Fibroblast of skin of back (primary cell): Measurements from ENCODE around the gene M1AP.
"Not testable (repeated sequence)": the region's sequence is repeated elsewhere in the genome, so short reads cannot be mapped to it uniquely, and the experiment has no call there.

ENCODE experiments used
- DNase-seq: peaks from one replicate; pipeline ENCODE4 v3.0.0-alpha.2; 2013

The M1AP gene

GRCh38 chr2:74653589-74653984 lies 5.5 kb upstream of the M1AP start:
- no peak for DNase-seq

DNA sequence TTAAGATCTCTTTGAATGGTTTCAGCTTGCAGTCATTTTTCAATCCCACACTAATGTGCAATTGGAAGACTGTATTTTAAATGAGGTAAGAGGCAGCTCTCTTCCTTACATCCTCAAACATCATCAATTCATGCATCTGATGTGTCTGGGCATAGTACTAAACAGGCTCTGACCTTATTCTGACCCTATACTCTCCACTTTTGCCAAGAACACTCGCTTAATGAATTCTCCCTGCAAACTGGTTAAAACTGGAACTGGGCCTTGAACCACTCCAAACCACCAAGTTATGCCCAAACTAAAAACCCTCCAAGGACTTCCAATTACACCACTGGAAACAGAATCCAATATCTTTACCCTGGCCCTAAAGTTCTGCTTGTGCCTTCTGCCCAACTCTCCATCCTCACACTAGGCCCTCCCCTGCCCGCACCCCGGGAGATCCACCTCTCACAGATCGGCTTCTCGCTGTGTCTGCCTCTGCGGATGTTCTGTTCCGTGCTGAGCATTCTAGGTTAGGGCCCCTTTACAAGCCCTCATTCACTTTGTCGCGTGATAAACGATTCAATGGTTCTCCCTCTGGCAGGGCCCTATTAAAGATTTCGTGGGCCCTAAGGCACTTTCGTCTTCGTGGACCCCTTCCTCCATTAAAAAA lies 1.2 kb downstream of the M1AP start:
- no peak for DNase-seq

- no peak for DNase-seq
These were observed 1.9 kb downstream of the M1AP start for GRCh38 chr2:74646201-74646600.

- DNase-seq = no peak
These were observed 2.8 kb downstream of the M1AP start for GRCh38 chr2:74645344-74645743.

DNA sequence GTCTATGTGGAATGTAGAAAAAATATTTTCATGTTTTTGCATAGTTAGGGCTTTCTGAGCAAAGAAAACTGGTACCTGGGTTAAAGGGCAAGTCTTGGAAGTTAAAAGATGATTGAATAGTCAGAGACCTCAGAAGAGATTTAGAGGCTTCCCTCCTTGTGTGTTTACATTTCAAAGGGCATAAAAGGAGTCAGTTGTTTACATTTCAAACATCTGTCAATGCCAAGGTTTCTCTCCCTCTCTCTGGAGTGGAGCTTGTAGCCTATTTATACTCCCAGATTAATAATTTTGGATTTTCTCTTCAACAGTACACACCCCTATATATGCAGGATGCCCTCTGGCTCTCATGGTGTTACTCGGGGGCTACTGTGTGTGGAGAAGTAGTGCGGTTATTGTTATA lies 8.6 kb downstream of the M1AP start:
- DNase-seq = no peak

DNA sequence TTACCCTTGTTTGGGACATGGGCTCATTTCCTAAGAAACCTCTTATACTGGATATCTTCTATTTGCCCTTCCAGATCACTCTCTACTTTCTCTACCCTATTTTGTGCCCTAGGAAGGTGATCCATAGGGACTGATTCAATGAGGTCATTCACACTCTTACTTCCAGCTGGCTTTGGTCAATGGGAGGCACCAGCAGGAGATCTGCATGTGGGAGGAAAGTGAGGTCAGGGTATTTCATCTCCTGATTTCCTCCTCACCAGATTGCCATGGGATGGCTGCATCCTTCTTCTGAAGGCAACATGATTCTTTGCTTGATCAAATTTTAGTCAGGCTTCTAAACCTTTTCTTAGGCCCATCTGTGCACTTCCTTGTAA lies 15.2 kb downstream of the M1AP start:
- DNase-seq = no peak

- DNase-seq = peak; percentile 26
These were observed 15.8 kb downstream of the M1AP start for GRCh38 chr2:74632209-74632938.

DNA sequence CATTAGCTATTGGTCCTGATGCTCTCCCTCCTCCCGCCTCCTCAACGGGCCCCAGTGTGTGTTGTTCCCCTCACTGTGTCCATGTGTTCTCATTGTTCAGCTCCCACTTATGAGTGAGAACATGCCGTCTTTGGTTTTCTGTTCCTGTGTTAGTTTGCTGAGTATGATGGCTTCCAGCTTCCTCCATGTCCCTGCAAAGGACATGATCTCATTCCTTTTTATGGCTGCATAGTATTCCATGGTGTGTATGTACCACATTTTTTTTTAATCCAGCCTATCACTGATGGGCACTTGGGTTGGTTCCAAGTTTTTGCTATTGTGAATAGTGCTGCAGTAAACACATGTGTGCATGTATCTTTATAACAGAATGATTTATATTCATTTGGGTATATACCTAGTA lies 17.7 kb downstream of the M1AP start:
- not testable (repeated sequence) for DNase-seq

- DNase-seq = no peak
These were observed 19.5 kb downstream of the M1AP start for GRCh38 chr2:74628538-74629105.

DNA sequence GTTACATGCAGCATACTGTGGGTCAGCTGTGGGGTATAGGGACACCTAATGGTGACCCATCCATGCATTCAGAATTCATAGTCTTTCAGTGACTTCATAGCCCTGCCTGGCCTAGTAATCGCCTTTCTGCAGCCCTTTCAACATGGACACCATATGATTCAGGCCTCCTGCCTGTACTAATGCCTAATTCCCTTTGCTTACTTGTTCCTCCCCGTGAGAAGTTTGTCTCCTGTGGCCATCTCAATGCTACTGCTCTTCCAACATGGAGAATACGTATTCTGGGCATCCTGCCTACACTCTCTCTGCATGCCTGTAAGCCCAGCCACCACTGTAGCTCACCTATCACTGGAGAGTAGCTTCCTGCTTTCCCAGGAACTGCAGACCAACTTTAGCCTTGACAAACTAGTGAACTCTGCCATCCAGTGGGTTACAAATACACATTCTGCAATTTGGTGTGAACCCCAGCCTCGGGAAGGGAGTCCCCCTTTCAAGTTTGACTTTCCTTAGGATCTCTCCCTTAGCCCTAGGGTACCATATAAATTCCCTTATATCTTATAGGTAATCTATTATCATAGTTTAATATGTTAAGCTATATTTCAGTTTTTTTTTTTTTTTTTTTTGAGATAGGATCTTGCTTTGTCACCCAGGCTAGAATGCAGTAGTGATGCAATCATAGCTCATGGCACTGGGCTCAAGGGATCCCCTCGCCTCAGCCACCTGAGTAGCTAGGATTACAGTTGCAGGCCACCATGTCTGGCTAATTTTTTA lies 22.3 kb downstream of the M1AP start:
- no peak for DNase-seq

DNA sequence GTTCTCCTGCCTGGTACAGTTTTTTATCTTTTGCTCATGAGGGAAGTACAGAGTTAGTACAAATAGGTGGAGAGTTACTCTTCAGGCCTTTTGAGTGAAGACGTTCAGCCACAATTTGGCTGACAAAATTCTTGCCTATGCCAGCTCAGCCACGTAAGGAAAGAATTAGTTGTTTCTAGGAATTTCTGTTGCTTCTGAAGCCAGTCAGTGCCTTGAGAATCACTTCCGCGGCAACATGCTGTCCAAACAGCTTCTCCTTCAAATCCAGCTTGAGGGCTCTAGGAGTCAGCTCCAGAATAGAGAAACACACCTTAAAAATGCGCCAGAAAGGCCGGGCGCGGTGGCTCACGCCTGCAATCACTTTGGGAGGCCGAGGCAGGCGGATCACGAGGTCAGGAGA lies 27.5 kb downstream of the M1AP start:
- DNase-seq = no peak

GRCh38 chr2:74619651-74620297 lies 28.4 kb downstream of the M1AP start:
- no peak for DNase-seq

DNA sequence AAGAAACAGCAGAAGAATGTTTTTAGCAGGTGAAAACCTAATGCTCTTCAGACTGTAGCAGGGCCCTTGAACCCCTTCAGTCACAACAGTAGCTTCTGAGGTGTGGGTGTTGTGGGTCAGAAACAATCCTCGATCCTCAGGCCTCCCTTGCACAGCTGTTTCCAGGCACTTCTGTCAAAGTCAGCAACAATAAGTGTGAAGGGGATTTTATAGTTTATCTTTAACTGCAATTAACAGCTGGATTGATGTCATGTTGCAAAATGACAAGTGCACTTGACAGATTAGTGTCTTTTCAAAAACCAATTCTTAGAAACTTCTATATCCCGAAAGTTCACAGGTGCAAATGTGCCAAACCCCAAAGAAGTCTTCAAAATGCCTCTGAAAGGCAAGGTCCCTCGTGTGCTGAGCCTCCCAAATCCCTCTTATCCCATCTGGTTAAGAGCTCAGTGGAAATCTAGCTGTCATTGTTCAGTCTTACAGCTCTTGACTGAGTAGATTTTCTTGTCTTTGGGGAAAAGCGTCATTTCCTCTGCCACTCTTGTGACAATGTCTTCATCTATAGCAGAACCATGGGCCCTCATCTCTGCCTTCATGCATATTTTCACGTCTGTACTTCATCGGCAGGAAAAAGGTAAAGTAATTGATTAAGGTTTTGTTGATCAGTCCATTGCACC lies 29.6 kb downstream of the M1AP start:
- DNase-seq = no peak

- no peak for DNase-seq
These were observed 31.0 kb downstream of the M1AP start for GRCh38 chr2:74617122-74617521.

- no peak for DNase-seq
These were observed 41.2 kb downstream of the M1AP start for GRCh38 chr2:74606927-74607326.

DNA sequence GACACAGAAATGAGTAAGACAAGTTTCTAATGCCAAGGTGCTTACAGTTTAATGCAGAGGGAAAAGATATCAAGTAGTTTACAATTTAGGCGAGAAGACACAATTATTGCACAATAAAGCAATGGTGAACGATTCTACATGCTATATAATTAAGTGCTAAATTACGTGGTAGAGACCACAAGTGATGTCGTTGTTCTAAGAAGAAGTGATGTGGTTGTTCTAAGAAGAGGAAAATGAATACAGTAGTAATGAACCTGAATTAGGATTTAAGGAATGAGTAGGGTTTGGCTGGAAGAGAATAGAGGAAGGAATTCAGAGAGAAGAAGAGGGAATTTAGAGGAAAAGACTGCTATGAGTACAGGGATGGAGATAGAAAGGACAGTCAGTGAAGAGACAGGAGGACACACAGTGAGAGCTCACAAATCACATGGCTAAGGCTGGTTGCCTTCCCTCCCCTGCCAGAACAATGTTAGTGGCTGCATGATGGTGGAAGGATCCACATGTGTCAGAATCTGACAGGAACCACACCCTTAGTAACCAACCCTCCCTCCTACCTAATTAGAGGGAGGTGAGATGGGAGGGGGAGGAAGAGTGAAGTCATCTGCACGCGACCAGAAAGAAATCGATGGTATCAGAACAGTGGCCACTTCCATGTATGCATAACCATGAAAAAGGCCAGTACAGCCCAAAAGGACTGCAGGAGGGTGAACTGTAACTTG lies 44.7 kb downstream of the M1AP start:
- no peak for DNase-seq

- DNase-seq = peak; percentile 42
These were observed 45.4 kb downstream of the M1AP start for GRCh38 chr2:74602586-74603281.

- no peak for DNase-seq
These were observed 48.5 kb downstream of the M1AP start for GRCh38 chr2:74599676-74600075.

DNA sequence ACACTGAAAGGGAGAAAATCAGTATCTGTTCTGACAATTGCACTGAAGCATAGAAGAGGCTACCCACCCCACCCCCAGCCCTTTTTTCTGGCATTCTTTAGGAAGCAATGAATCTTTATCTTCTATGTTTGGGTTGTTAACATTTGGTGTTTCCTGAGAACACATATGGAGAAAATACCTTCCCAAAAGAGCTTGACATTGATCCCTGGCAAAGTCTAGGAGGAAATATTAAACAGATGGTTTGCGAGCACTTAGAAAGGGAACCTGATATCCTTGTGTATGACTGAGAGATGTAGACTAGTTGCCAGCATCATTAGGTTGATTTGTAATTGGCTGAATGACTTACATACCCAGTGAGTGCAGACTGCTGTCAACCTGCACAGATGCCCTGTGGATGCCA lies 50.7 kb downstream of the M1AP start:
- DNase-seq = no peak

DNA sequence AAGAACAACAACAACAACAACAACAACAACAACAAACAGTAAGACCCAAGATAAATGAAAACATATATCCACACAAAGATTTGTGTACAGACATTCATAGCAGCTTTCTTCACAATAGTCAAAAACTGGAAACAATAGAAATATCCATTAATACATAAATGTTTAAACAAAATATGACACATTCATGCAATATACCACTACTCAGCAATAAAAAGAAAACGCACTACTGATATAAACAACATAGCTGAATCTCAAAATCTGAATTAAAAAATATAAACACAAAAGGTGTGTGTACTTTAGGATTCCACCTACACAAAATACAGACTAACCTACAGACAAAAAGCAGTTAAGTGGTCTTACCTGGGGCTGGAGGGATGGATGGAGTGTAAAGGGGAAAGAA lies 51.5 kb downstream of the M1AP start:
- no peak for DNase-seq
